NOMO-1 treated with DMSO at 0.1 percent for 48 hours (cell line): ENCODE measurements around the gene DUSP22.

Source experiments
- DNase-seq: peaks from one replicate; lab custom pipeline; 2025; ENCODE audit not compliant: unreplicated experiment; lab: John Stamatoyannopoulos, UW

Gene DUSP22

GRCh38 chr6:308768-309167, 16.5 kb downstream of the DUSP22 start:
- no peak for DNase-seq

GRCh38 chr6:309947-310346, 17.7 kb downstream of the DUSP22 start:
- DNase-seq = no peak

GRCh38 chr6:310671-311070, 18.4 kb downstream of the DUSP22 start:
- no peak for DNase-seq

- no peak for DNase-seq
Measured at GRCh38 chr6:311679-312220, 19.5 kb downstream of the DUSP22 start.

- no peak for DNase-seq
Measured at GRCh38 chr6:313087-313486, 20.8 kb downstream of the DUSP22 start.

- no peak for DNase-seq
Measured at GRCh38 chr6:313917-314316, 21.6 kb downstream of the DUSP22 start.

- no peak for DNase-seq
Measured at GRCh38 chr6:314377-314776, 22.1 kb downstream of the DUSP22 start.

- DNase-seq = no peak
Measured at GRCh38 chr6:315226-315625, 22.9 kb downstream of the DUSP22 start.

- no peak for DNase-seq
Measured at GRCh38 chr6:315921-316752, 23.9 kb downstream of the DUSP22 start.

- no peak for DNase-seq
Measured at GRCh38 chr6:316753-317038, 24.4 kb downstream of the DUSP22 start.

GRCh38 chr6:317060-317447, 24.8 kb downstream of the DUSP22 start:
- no peak for DNase-seq

- DNase-seq = no peak
Measured at GRCh38 chr6:317448-318144, 25.3 kb downstream of the DUSP22 start.

GRCh38 chr6:318243-318890, 26.1 kb downstream of the DUSP22 start:
- DNase-seq = no peak

GRCh38 chr6:319177-320131, 27.2 kb downstream of the DUSP22 start:
- no peak for DNase-seq

- no peak for DNase-seq
Measured at GRCh38 chr6:320351-321157, 28.3 kb downstream of the DUSP22 start.

GRCh38 chr6:321158-321438, 28.8 kb downstream of the DUSP22 start:
- no peak for DNase-seq

GRCh38 chr6:321536-322258, 29.4 kb downstream of the DUSP22 start:
- DNase-seq = no peak

GRCh38 chr6:322259-322930, 30.1 kb downstream of the DUSP22 start:
- DNase-seq = no peak
